Spinal cord (tissue), 10 donors: Measurements from ENCODE around the gene HIGD1A. TPM values are rescaled to one million over a fixed set of nuclear protein-coding genes. Genes with fewer than 3 reads are reported as not detected.
A peak's percentile ranks its signal among the peaks of the same experiment; 100 is the strongest.

Source experiments
- DNase-seq, 6 donors: peaks; one replicate each; pipeline versions ENCODE4 v3.0.0 to v3.0.0-alpha.2; 2013 to 2015; ENCODE audit warnings: low spot score in 6 of 6, low read depth in 4 of 6
- H3K27ac ChIP-seq: one replicate; pipeline ENCODE4 v1.5.1; 2013; ENCODE audit warnings: low read depth, low read length, control low read depth
- H3K27me3 ChIP-seq: one replicate; pipeline ENCODE4 v1.6.1; 2013; ENCODE audit warnings: low read length; ENCODE audit not compliant: control insufficient read depth, insufficient read depth
- H3K36me3 ChIP-seq: one replicate; pipeline ENCODE4 v1.6.1; 2013; ENCODE audit warnings: low read length; ENCODE audit not compliant: control insufficient read depth, insufficient read depth
- H3K4me1 ChIP-seq: one replicate; pipeline ENCODE4 v1.6.1; 2013; ENCODE audit warnings: low read length; ENCODE audit not compliant: control insufficient read depth, insufficient read depth
- H3K4me3 ChIP-seq: one replicate; pipeline ENCODE4 v1.5.1; 2013; ENCODE audit warnings: low read depth, low read length, control low read depth
- H3K9me3 ChIP-seq: one replicate; pipeline ENCODE4 v1.6.1; 2013; ENCODE audit warnings: low read length; ENCODE audit not compliant: control insufficient read depth, insufficient read depth
- WGBS: methylation state at CpG from one replicate; pipeline ENCODE4 v1.1.5; 2013; ENCODE audit warnings: missing lambda C conversion rate; ENCODE audit not compliant: insufficient coverage; 5-methylcytosine and 5-hydroxymethylcytosine counted together
- polyA plus RNA-seq, 2 donors: library from polyadenylated mRNA; unstranded; fragments of 120-200 nt; gene quantifications; one replicate each; pipeline ENCODE4 v1.2.1, GENCODE V29; 2013; ENCODE audit not compliant: insufficient read length in 2 of 2
- total RNA-seq, 2 donors: library from RNA; depleted of rRNA in 1 of 2; stranded (reverse); fragments of 120-200 nt in 1 of 2; fragments of >200 nt in 1 of 2; gene quantifications; one replicate each; pipeline versions ENCODE4 v1.2.3 to v1.2.4, GENCODE V29; 2013 to 2014
- donor health status: healthy.

Gene HIGD1A
- total and polyA plus RNA-seq, 4 donors, result 136 to 200 (median 179) TPM

DNA sequence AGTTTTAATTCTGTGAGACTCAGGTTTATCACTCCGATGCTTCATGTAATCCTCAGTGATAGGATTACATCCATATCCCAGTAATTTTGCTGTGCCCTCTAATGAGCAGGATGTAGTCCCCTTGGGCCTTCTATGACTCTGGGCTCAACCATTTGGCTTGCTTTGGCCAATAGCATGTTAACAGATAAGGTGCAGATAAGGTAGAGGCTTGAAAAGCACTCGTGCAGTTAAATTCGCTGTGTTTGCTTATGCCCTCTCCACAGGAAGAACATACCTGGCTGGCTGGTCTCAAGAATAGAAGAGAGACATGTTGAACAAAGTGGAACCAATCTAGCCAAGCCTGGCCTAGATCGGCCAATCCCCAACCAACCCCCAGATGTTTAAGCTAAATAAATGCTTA lies 51.3 kb downstream of the HIGD1A start:
- 100% methylated on average over 1 of the region's 4 CpGs for WGBS
- peaks cover 14% of the 10 kb centered on the region for H3K36me3 ChIP-seq
- DNase-seq, result no peak
- no peaks in the 10 kb centered on the region for H3K27me3 ChIP-seq
- no peaks in the 10 kb centered on the region for H3K9me3 ChIP-seq
- H3K4me3 ChIP-seq, result no peak overlapping the region
- H3K4me1 ChIP-seq, result peaks cover 29% of the 10 kb centered on the region
- no peak overlapping the region for H3K27ac ChIP-seq

DNA sequence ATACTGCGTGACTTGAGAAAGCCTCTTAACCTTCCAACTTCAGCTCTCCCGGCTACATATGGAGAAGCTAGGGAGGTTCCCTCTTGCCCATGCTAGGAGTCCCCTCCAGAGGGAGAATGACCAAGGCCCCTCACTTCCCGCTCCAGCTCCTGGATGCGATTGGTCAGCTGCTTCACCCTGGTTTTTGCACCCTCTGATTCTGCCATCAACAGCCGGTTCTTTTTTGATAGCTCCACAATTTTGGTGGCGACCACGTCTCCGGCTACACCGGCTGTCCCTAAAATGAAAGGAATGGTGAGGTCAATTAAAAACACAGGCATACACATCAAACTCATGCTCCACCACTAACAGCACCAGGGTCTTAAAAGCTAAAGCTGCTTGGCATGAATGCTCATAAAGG lies 51.8 kb downstream of the HIGD1A start:
- H3K9me3 ChIP-seq, result no peaks in the 10 kb centered on the region
- WGBS, result 100% methylated on average over 3 of the region's 9 CpGs
- no peak overlapping the region for H3K4me3 ChIP-seq
- no peak overlapping the region for H3K27ac ChIP-seq
- peaks cover 14% of the 10 kb centered on the region for H3K36me3 ChIP-seq
- peaks cover 29% of the 10 kb centered on the region for H3K4me1 ChIP-seq
- no peak for DNase-seq
- H3K27me3 ChIP-seq, result no peaks in the 10 kb centered on the region

GRCh38 chr3:42751609-42752008 lies 52.7 kb downstream of the HIGD1A start:
- Histone ChIP-seq H3K36me3 (peaks cover 11% of the 10 kb centered on the region), H3K27me3 (no peaks in the 10 kb centered on the region), H3K9me3 (no peaks in the 10 kb centered on the region), H3K4me3 (no peak overlapping the region), H3K4me1 (peaks cover 36% of the 10 kb centered on the region), H3K27ac (no peak overlapping the region)
- 65% methylated on average over 9 of the region's 9 CpGs for WGBS
- no peak for DNase-seq

GRCh38 chr3:42750834-42751233 lies 53.5 kb downstream of the HIGD1A start:
- Histone ChIP-seq H3K9me3 (no peaks in the 10 kb centered on the region), H3K27me3 (no peaks in the 10 kb centered on the region), H3K4me3 (no peak overlapping the region), H3K27ac (no peak overlapping the region), H3K4me1 (peaks cover 43% of the 10 kb centered on the region), H3K36me3 (peaks cover 11% of the 10 kb centered on the region)
- no peak for DNase-seq
- WGBS, result 94% methylated on average over 6 of the region's 7 CpGs

DNA sequence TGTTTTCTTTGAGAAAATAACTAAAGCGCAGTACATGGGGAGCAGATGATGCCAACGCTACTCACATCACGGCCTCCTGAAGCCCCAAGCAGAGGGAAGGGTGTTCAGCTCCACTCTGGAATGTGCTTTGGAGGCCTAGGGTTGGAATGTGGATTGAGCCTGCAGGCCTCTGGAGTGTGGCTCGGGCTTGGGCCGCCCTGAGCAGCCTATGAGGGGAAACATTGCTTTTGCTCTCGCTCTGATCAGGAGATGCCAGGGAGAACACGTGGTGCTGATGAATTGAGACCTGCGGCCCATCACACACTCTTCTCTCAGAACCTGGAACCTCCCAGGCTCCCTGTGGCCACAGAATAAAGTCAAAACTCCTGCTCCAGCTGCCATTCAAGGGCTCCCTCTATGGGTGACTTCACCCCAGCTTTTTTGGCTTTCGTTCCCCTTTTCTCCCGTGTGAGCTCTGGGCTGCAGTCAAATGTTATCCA lies 54.5 kb downstream of the HIGD1A start:
- peaks cover 43% of the 10 kb centered on the region for H3K4me1 ChIP-seq
- H3K4me3 ChIP-seq, result no peak overlapping the region
- no peak overlapping the region for H3K27ac ChIP-seq
- peak in 2 of 6 donors; percentile 50 to 55 for DNase-seq
- no peaks in the 10 kb centered on the region for H3K9me3 ChIP-seq
- no peaks in the 10 kb centered on the region for H3K27me3 ChIP-seq
- 46% methylated on average over 10 of the region's 10 CpGs for WGBS
- peaks cover 11% of the 10 kb centered on the region for H3K36me3 ChIP-seq

DNA sequence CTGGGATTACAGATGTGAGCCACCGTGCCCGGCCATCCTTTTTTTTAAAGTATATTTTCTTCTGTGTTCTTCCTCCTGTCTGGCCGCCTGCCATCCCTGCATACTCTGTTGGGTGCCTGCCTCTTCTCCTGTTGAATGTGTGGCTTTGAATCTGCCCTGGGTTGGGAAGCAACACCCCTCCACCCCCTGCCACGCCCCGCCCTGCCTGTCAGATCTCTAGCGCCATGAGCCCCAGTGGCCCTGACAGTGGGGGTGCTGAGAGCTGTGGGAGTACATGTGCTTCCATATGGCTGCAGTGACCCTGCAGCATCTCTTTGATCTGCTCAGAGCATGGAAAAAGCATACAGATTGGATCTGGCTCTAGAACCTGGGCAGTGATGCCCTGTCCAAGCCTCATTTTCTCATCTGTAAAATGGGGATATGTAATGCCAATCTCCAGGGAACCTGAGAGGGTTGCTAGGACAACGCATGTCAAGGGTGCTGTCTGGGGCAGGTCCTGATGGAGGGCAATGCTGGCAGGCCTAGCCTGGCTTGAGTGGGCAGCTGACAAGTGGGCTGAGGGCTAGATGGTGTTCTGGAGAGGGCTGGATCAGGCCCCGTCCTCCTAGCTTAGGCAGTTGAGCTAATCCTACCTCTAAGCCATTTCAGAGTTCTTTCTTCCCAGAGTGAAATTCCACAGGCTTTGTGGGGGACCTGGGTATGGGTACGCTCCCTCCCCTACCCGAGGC lies 55.1 kb downstream of the HIGD1A start:
- H3K27ac ChIP-seq, result no peak overlapping the region
- no peak for DNase-seq

DNA sequence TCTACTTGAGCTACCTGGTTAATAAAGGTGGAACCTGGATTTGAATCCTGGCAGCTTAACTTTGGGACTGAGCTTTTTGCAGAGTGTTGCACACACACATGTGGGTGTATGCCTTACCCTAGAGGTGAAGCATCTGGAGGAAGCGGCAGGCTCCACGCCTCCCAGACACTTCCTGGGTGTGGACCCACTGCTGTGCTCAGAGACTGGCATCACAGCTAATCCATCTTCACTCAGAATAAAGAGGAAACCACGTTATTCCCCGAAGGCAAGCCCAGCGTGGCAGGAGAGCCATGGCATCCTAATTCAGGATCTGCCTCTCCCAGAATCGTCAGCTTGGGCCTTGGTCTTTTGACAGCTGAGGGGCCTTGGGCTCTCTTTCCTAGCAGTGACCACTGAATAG lies 56.7 kb downstream of the HIGD1A start:
- Histone ChIP-seq H3K27me3 (no peaks in the 10 kb centered on the region), H3K27ac (no peak overlapping the region), H3K9me3 (no peaks in the 10 kb centered on the region), H3K4me3 (no peak overlapping the region), H3K4me1 (peaks cover 52% of the 10 kb centered on the region), H3K36me3 (peaks cover 11% of the 10 kb centered on the region)
- DNase-seq, result no peak
- 74% methylated on average over 6 of the region's 6 CpGs for WGBS

More for the DNA sequence above, 55.1 kb downstream of the HIGD1A start:
- 96% methylated on average over 4 of the region's 10 CpGs for WGBS
- no peaks in the 10 kb centered on the region for H3K9me3 ChIP-seq
- H3K36me3 ChIP-seq, result peaks cover 11% of the 10 kb centered on the region
- no peaks in the 10 kb centered on the region for H3K27me3 ChIP-seq
- H3K4me1 ChIP-seq, result peaks cover 49% of the 10 kb centered on the region
- H3K4me3 ChIP-seq, result no peak overlapping the region

- Histone ChIP-seq H3K27me3 (no peaks in the 10 kb centered on the region), H3K36me3 (peaks cover 7% of the 10 kb centered on the region), H3K9me3 (no peaks in the 10 kb centered on the region), H3K4me1 (peaks cover 50% of the 10 kb centered on the region), H3K4me3 (no peak overlapping the region), H3K27ac (peak overlapping the region; percentile 76)
- WGBS, result 60% methylated on average over 7 of the region's 11 CpGs
- peak in 2 of 6 donors; percentile 70 to 87 for DNase-seq
Measured at GRCh38 chr3:42746455-42747450, 57.5 kb downstream of the HIGD1A start.

DNA sequence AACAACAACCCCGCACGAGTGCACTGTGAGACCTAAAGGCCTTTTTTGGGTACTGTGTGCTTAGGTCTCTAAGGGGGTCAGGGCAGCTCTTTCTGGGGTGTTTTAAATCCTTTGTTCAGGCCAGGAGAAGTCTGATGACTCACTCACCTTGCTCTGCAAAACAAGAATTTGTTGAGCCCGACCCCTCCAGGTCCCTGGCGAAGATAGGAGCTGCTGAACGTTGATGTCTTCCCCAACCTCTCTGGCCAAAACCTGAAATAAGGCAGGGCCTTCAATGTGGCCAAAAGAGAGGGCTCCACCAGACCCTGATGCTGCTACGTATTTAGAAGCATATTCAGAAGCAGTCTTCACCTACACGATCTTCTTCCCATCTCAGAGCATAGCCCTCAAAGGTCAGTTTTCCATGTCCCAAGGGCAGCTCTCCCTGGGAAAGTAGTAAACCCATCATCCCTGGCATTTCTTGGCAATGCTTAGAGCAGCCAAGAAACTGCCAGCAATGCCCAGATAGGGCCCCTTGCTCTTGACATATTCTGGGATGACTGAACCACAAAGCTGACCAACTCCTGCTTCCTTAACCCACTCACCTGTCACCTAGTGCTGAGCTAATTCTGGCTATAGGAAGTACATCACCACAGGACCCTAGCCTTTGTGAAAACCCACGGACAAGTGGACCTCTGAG lies 58.4 kb downstream of the HIGD1A start:
- 72% methylated on average over 6 of the region's 8 CpGs for WGBS
- peaks cover 3% of the 10 kb centered on the region for H3K36me3 ChIP-seq
- H3K27ac ChIP-seq, result peak overlapping the region; percentile 76
- DNase-seq, result no peak
- no peak overlapping the region for H3K4me3 ChIP-seq
- no peaks in the 10 kb centered on the region for H3K27me3 ChIP-seq
- H3K9me3 ChIP-seq, result no peaks in the 10 kb centered on the region
- H3K4me1 ChIP-seq, result peaks cover 45% of the 10 kb centered on the region
